GM18498 (cell line): ENCODE data around the gene PDE4DIP.
"Not testable (repeated sequence)": the region's sequence is repeated elsewhere in the genome, so short reads cannot be mapped to it uniquely, and the experiment has no call there.

Source experiments
- ATAC-seq: cut with Tn5 transposase; IDR thresholded peaks from one replicate; pipeline ENCODE4 v1.9.1; 2021; ENCODE audit warnings: mild to moderate bottlenecking, moderate library complexity; ENCODE audit not compliant: unreplicated experiment

PDE4DIP gene

DNA sequence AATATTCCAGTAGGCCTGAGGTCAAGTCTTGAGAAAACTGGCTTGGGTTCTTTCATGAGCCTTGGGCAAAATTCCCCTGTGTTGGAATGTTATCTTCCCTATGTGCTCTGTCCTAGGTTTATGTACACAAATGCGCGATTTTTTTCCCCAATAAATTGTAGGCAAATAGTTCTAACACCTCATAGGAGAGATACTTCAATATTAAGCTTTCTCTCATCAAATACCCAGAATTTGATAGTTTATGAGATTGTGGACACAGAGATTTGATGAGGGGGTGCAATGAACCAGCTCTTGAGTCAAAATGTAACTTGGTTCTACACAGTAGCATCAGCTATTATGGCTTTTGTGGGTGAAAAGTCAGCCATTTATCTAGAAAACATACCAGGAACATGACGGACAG lies 220.4 kb downstream of the PDE4DIP start:
- not testable (repeated sequence) for ATAC-seq

DNA sequence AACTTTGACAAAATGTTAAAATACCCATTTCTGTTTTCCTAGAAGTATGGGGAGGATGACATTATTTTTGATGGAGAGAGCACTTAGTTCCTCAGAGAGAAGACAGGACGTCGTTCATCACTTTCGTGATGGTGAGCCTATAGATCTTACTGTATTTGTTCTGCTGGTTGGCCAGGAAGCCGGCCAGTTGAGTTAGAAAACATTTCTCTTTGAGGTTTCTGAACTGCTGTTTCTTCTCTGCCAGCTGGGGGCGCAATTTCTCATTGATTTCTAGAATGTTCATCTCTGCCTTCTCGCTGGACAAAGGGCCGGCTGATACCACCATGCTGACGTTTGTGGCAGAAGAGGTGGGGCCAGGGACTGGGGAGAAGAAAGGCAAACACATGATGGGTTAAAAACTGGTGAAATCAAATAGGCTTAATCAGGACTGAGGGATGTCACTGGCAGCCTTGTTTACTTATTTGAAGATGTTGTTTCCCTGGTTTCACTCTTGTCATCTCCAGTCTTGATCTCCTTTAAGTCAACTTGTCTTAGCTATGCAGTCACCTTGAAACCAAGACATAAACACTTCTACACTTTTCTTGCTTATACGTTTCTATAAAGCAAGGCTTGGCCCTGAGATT lies 231.4 kb downstream of the PDE4DIP start:
- ATAC-seq: not testable (repeated sequence)
